Mesothelial cell of epicardium (in vitro differentiated cells): ENCODE results near the gene LDLRAD1. TPM values are rescaled to one million over a fixed set of nuclear protein-coding genes. Genes with fewer than 3 reads are reported as not detected.
A peak's percentile ranks its signal among the peaks of the same experiment; 100 is the strongest.
"Not testable (repeated sequence)": the region's sequence is repeated elsewhere in the genome, so short reads cannot be mapped to it uniquely, and the experiment has no call there.

Source experiments
- DNase-seq, 2 experiments: peaks; one replicate each; pipeline ENCODE4 v3.0.0; 2021; ENCODE audit warnings: low spot score in 2 of 2; ENCODE audit not compliant: unreplicated experiment in 2 of 2
- H3K27ac Mint-ChIP-seq: 2 replicates; pipeline ENCODE4 v1.8.0; 2021; ENCODE audit warnings: mixed read lengths
- H3K27me3 Mint-ChIP-seq: 2 replicates; pipeline ENCODE4 v1.8.0; 2021; ENCODE audit warnings: low read depth, mixed read lengths
- H3K36me3 Mint-ChIP-seq: 2 replicates; pipeline ENCODE4 v1.8.0; 2021; ENCODE audit warnings: mixed read lengths
- H3K4me1 Mint-ChIP-seq: 2 replicates; pipeline ENCODE4 v1.8.0; 2021; ENCODE audit warnings: mixed read lengths
- H3K4me3 Mint-ChIP-seq: 2 replicates; pipeline ENCODE4 v1.8.0; 2021; ENCODE audit warnings: mild to moderate bottlenecking, moderate library complexity, mixed read lengths
- H3K9me3 Mint-ChIP-seq: 2 replicates; pipeline ENCODE4 v1.8.0; 2021; ENCODE audit warnings: mixed read lengths
- CTCF ChIP-seq: fragments of 200-600 bp; sonication (generic); IDR thresholded peaks from one replicate; pipeline ENCODE4 v1.5.0; 2021; ENCODE audit warnings: antibody characterized with exemption; ENCODE audit not compliant: unreplicated experiment
- total RNA-seq: library from RNA; stranded (reverse); gene quantifications from 3 replicates; pipeline ENCODE4 v1.2.1, GENCODE V29; 2021

LDLRAD1 gene
- total RNA-seq, 1 donor from 2014 or later, result not detected

- Mint-ChIP-seq H3K9me3 (no peaks in the 10 kb centered on the region), H3K4me1 (peaks cover 7% of the 10 kb centered on the region), H3K27me3 (no peaks in the 10 kb centered on the region), H3K27ac (no peak overlapping the region), H3K36me3 (peaks cover 11% of the 10 kb centered on the region), H3K4me3 (no peak overlapping the region)
- DNase-seq, result no peak
- no peak for TF ChIP-seq CTCF
Observed at GRCh38 chr1:54045496-54045895, 27.5 kb upstream of the LDLRAD1 start.

GRCh38 chr1:54041806-54042205 lies 23.8 kb upstream of the LDLRAD1 start:
- Mint-ChIP-seq H3K4me3 (no peak overlapping the region), H3K27ac (peak overlapping the region; percentile 24), H3K4me1 (no peaks in the 10 kb centered on the region), H3K27me3 (no peaks in the 10 kb centered on the region), H3K36me3 (peaks cover 15% of the 10 kb centered on the region), H3K9me3 (no peaks in the 10 kb centered on the region)
- TF ChIP-seq CTCF, result no peak
- no peak for DNase-seq

GRCh38 chr1:54037476-54037875 lies 19.5 kb upstream of the LDLRAD1 start:
- H3K4me3 Mint-ChIP-seq, result no peak overlapping the region
- peaks cover 28% of the 10 kb centered on the region for H3K36me3 Mint-ChIP-seq
- no peak for DNase-seq
- no peaks in the 10 kb centered on the region for H3K9me3 Mint-ChIP-seq
- no peak for TF ChIP-seq CTCF
- no peaks in the 10 kb centered on the region for H3K4me1 Mint-ChIP-seq
- H3K27me3 Mint-ChIP-seq, result no peaks in the 10 kb centered on the region
- no peak overlapping the region for H3K27ac Mint-ChIP-seq

GRCh38 chr1:54028306-54029251 lies 10.6 kb upstream of the LDLRAD1 start:
- Mint-ChIP-seq H3K27ac (peak overlapping the region; percentile 55), H3K9me3 (no peaks in the 10 kb centered on the region), H3K36me3 (peaks cover 23% of the 10 kb centered on the region), H3K4me3 (no peak overlapping the region), H3K4me1 (peaks cover 16% of the 10 kb centered on the region), H3K27me3 (no peaks in the 10 kb centered on the region)
- DNase-seq, result no peak
- TF ChIP-seq CTCF, result no peak

- DNase-seq, result no peak
- peaks cover 16% of the 10 kb centered on the region for H3K4me1 Mint-ChIP-seq
- no peak overlapping the region for H3K27ac Mint-ChIP-seq
- TF ChIP-seq CTCF, result no peak
- no peaks in the 10 kb centered on the region for H3K9me3 Mint-ChIP-seq
- no peak overlapping the region for H3K4me3 Mint-ChIP-seq
- no peaks in the 10 kb centered on the region for H3K27me3 Mint-ChIP-seq
- H3K36me3 Mint-ChIP-seq, result peaks cover 23% of the 10 kb centered on the region
Observed at GRCh38 chr1:54027848-54028247, 9.9 kb upstream of the LDLRAD1 start.

GRCh38 chr1:54024811-54025210 lies 6.8 kb upstream of the LDLRAD1 start:
- H3K9me3 Mint-ChIP-seq, H3K4me3 Mint-ChIP-seq, H3K36me3 Mint-ChIP-seq, H3K27ac Mint-ChIP-seq, DNase-seq, H3K27me3 Mint-ChIP-seq: not testable (repeated sequence)
- peaks cover 15% of the 10 kb centered on the region for H3K4me1 Mint-ChIP-seq
